GM12878 (cell line): ENCODE results near the gene WHRN. TPM values are rescaled to one million over a fixed set of nuclear protein-coding genes. Genes with fewer than 3 reads are reported as not detected.

ENCODE experiments used
- KLF5 ChIP-seq: fragments of 450-650 bp; IDR thresholded peaks from 2 replicates; pipeline ENCODE4 v1.6.1; 2014; ENCODE audit warnings: mild to moderate bottlenecking; ENCODE audit not compliant: partially characterized antibody
- MEF2B ChIP-seq: fragments of 450-650 bp; IDR thresholded peaks from 2 replicates; pipeline ENCODE4 v1.6.1; 2018; ENCODE audit warnings: mild to moderate bottlenecking, moderate library complexity; ENCODE audit not compliant: partially characterized antibody, poor library complexity, severe bottlenecking
- ZNF274 ChIP-seq: IDR thresholded peaks from one replicate; pipeline ENCODE4 v1.8.0; 2011; ENCODE audit not compliant: insufficient read length, insufficient read depth
- polyA plus RNA-seq, 11 experiments: library from polyadenylated mRNA; depleted of rRNA in 4 of 11; unstranded in 6 of 11; stranded (reverse) in 5 of 11; fragments of >200 nt; fragmentation: Nextera tagmentation in 4 of 11; fragmentation: Illumina TruSeq in 1 of 11; extraction: Ambion mirVana in 4 of 11; extraction: Trizol in 1 of 11; gene quantifications; 1 replicate in 1 of 11; 2 replicates in 10 of 11; pipeline versions ENCODE4 v1.2.1 to v1.2.3, GENCODE V29; 2011 to 2016; ENCODE audit warnings: inconsistent platforms in 2 of 11, missing spikeins in 2 of 11, low read depth in 1 of 11
- total RNA-seq, 4 experiments: library from RNA; depleted of rRNA in 3 of 4; stranded (reverse); fragments of >200 nt in 3 of 4; fragmentation: Illumina TruSeq in 1 of 4; extraction: Trizol in 1 of 4; gene quantifications; 2 replicates each; pipeline versions ENCODE4 v1.2.1 to v1.2.3, GENCODE V29; 2013 to 2021
- TF ChIP-seq, protein P1 (sequence below): IDR thresholded peaks from 2 replicates; pipeline ENCODE4 v1.6.1; 2012; ENCODE audit warnings: low read depth, low read length, improper control_type of control experiment
- TF ChIP-seq, protein P2 (sequence below): fragments of 450-650 bp; IDR thresholded peaks from 2 replicates; pipeline ENCODE4 v1.6.1; 2017; ENCODE audit warnings: mild to moderate bottlenecking, moderate library complexity

Gene WHRN
- total and polyA plus RNA-seq, 10 of the 15 experiments (the other 5 are each of a cell fraction or from before 2014, with no cell fraction given) = 0.04 to 18.2 (median 0.68) TPM; not detected in 1

DNA sequence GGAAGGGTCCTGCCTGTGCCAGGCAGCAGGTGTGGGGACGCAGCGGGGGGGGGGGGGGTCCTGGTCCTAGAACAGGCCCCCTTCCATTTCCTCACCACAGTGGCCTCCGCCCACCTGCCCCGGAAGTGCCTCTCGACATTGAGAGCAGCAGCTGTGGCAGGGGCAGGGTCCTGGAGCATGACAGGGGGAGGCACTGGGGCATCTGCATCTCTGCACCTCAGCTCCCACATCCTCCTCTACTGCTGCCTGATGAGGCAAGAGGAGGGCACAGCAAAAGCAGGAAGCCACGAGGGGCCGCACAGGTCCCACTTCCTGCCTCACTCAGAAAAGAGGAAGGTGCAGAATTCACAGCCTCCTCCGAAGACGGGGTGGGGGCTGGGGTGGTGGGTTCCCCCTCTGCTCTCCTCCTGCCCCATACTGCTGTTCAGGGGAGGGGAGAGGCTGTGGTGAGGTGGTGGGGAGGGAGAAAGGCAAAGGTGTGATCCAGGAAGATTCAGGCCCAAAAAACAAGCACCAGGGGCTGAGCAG lies 132.3 kb downstream of the WHRN start (continued):
- TF ChIP-seq MEF2B = peak; percentile 73
- TF ChIP-seq ZNF274 = no peak
- TF ChIP-seq, protein P1, sequence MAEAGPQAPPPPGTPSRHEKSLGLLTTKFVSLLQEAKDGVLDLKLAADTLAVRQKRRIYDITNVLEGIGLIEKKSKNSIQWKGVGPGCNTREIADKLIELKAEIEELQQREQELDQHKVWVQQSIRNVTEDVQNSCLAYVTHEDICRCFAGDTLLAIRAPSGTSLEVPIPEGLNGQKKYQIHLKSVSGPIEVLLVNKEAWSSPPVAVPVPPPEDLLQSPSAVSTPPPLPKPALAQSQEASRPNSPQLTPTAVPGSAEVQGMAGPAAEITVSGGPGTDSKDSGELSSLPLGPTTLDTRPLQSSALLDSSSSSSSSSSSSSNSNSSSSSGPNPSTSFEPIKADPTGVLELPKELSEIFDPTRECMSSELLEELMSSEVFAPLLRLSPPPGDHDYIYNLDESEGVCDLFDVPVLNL = no peak
- TF ChIP-seq, protein P2, sequence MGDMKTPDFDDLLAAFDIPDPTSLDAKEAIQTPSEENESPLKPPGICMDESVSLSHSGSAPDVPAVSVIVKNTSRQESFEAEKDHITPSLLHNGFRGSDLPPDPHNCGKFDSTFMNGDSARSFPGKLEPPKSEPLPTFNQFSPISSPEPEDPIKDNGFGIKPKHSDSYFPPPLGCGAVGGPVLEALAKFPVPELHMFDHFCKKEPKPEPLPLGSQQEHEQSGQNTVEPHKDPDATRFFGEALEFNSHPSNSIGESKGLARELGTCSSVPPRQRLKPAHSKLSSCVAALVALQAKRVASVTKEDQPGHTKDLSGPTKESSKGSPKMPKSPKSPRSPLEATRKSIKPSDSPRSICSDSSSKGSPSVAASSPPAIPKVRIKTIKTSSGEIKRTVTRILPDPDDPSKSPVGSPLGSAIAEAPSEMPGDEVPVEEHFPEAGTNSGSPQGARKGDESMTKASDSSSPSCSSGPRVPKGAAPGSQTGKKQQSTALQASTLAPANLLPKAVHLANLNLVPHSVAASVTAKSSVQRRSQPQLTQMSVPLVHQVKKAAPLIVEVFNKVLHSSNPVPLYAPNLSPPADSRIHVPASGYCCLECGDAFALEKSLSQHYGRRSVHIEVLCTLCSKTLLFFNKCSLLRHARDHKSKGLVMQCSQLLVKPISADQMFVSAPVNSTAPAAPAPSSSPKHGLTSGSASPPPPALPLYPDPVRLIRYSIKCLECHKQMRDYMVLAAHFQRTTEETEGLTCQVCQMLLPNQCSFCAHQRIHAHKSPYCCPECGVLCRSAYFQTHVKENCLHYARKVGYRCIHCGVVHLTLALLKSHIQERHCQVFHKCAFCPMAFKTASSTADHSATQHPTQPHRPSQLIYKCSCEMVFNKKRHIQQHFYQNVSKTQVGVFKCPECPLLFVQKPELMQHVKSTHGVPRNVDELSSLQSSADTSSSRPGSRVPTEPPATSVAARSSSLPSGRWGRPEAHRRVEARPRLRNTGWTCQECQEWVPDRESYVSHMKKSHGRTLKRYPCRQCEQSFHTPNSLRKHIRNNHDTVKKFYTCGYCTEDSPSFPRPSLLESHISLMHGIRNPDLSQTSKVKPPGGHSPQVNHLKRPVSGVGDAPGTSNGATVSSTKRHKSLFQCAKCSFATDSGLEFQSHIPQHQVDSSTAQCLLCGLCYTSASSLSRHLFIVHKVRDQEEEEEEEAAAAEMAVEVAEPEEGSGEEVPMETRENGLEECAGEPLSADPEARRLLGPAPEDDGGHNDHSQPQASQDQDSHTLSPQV = peak; percentile 75; the same call in 1 of the 2 replicates
- TF ChIP-seq KLF5 = no peak
